Measurements from ENCODE around the gene ZDHHC21. TPM values are rescaled to one million over a fixed set of nuclear protein-coding genes. Genes with fewer than 3 reads are reported as not detected.
A peak's percentile ranks its signal among the peaks of the same experiment; 100 is the strongest.

ZDHHC21 gene
- total RNA-seq, 1 donor from 2014 or later = 9.6 TPM

DNA sequence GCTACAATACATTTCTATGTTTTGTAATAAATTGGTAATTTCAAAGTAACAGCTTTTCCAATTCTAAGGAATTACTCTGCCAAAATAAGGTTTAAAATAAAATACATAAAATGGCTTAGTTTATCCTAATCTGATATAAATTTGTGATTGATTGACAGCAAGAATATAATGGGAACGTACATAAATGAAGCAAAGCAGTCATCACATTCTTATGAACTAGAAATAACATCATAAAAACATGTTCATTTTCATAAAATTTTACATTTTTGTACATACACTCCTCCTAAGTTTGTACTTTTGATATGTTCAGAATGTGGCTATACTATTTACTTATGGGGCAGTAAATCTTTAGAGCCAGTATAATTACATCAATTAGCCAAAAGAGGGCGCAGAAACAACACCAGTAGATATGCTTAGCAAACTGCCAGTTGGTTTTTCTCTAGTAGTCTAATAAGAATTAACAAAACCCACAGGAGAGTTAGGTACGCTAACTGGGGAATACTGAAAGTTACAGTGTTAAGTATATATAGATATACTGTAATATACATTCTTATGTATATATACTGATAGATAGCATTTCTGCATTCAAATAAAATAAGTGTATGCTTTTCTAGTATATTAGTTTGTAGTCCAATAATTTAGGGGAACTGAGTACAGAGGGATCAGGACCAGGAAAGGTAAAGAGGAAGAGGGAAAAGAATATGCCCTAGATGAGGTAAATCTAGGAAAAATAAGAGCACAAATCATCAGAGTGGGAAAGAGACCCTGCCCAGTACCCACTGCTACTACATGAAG, 76.8 kb downstream of the ZDHHC21 start:
- DNase-seq (ENCODE audit: low read depth in 2 of 2) = peak; percentile 60 to 82

DNA sequence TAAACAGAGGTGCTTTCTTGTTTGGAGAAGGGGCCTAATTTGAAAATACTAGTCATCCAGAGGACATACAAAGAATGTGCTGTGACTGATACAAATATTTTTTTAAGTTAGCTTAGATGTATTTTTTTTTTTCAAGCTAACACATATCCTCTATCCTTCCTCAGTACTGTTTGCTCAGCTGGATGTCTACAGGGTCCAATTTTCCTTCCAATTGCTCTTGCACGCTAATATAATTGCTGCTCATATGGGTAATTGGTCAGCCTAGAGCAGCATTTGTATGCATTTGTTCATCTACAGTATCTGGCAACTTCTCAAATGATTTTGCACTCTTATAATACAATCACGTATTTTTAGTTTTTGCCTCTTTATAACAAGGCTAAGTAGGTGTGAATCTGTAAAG, 84.7 kb downstream of the ZDHHC21 start:
- DNase-seq (ENCODE audit: low read depth in 2 of 2) = peak; percentile 7 to 77

DNA sequence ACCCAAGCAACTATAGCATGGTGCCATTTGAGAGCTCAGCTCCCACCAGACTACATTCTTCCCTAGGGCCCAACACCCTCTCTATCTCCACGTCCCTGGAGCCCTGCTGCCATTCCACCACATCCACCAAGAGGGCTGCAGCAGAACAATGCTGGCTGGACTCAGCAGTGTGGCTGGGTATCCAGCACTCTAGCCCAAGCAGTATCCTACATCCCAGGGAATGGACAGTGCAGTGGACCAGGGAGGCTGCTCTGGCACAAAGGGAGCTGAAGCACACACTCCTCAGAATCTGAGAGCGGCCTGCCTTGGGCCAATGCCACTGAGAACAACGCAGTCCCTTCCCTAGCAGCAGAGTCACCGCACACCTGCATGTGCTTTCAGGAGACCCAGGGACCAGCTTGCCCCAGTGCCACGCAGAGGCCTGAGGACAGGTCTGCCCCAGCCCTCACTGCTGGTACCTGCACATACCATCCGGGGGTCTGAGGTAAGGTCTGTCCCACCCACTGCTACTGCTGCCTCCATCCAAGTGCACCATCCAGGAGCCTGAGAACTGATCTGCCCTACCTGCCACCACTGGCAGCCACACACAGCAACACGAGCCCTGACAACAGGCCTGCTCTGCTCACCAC, 95.9 kb downstream of the ZDHHC21 start:
- DNase-seq (ENCODE audit: low read depth in 2 of 2) = no peak

DNA sequence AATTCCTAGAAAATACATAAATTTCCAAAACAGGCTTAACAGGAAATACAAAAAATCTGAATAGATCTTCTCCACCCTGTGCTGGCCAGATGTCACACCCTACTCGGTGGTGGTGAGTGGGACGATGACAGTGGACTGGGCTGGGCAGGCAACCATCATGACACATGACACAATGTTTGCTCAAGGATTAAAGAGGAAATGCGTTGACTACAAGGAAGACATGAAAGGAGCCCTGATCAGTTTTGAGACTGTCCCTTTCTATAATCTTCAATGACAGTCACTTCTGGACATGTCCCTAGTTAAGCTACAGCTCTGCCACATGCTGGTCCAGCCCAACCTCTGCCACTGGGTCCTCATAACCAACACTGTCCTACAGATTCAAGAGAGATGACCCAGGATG, 99.8 kb downstream of the ZDHHC21 start:
- DNase-seq (ENCODE audit: low read depth in 2 of 2) = no peak

DNA sequence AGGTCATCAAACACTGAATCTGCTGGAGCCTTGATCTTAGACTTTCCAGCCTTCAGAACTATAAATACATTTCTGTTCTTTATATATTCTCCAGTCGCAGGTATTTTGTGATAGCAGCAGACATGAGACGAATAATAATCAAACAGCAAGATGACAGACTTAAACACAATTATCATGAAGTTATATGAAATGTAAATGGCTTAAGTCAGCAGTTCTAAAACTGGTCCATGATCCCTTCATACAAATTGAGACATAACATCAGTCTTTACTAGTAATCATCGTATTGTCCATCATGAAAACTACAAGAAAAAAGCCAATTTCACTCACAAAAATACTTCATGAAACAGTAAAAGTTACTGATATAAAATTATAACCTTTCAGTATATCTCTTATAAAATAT, 101.8 kb downstream of the ZDHHC21 start:
- no peak for DNase-seq (ENCODE audit: low read depth in 2 of 2)

DNA sequence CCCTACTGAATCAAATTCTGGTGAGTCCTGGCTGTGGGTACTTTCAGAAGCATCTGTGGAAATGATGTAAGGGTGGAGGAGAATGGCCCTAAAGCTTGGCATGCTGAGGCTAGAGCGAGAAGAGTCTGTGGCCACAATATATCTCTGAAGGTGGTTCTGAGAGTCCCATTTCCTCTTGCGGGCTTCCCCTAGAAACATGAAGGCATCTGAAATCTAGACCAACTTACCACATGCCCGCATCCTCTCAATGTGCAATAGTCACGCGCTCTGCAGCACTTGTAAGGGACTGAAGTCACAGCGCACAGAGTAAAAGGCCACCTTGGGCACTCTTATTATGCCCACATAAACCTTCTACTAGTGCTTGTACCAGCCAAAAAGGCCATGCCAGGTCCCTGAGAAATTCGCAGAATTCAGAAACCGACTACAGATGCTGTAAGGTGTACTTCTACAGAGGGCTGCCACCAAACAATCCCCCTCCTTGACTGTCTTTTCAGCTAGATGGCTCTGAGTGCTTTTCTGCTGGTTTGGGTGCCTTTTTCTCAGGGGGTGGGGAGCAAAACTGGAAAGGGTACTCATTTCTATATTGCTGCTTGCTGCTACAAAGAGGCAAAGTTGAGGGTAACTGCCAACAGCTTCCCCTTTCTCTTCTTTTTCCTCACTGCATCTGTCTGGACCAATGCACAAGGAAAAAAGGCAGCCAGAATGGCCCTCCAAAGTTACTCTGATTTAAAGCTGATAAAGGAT, 107.3 kb downstream of the ZDHHC21 start:
- no peak for DNase-seq (ENCODE audit: low read depth in 2 of 2)

DNA sequence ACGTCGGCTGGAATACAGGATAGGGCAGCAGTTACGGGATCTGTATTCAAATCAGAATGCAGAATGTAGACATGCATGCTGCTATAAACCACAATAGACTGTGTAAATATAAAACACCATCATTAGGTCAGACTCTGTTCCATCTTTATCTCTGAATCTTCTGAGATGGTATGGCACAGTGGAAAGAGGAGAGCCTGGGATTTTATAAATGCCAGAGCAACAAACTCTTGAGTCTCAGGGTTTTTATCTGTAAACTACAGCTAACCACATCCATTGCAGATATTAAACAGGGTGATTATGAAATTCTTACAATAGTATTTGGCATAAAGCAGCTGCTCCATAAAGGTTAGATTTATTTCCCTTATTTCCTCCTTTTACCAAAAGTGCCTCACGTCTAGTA, 108.7 kb downstream of the ZDHHC21 start:
- no peak for DNase-seq (ENCODE audit: low read depth in 2 of 2)

DNA sequence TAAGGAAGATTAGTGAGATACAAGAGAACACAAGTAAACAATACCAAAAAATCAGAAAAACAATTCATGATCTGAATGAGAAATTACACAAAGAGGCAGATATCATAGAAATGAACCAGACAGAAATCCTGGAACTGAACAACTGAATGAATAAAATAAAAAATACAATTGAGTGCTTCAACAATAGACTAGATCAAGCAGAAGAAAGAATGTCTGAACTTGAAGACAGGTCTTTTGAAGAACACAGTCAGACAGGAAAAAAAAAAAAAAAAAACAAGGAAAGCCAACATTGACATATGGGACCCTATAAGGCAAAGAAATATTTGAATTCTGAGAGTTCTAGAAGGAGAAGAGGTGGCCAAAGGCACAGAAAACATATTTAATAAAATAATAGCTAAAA, 115.2 kb downstream of the ZDHHC21 start:
- no peak for DNase-seq (ENCODE audit: low read depth in 2 of 2)

DNA sequence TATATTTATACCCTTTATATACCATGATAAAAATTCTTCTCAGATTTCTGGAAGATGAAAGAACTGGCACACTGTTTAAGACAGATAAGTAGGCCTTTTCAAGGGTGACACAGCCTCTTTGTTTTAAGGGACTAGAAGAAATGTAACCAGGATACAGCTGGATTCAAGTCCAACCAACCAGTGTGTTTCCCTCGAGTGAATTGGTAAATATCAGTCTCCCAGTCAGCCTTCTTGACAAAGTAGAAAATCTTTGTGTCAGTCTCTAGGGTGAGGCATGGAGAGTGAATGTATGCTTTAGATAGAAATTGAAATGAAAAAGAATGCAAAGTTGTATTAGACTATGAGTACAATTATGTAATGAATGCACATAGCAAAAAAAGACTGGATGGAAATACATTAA, 119.1 kb downstream of the ZDHHC21 start:
- no peak for DNase-seq (ENCODE audit: low read depth in 2 of 2)

DNA sequence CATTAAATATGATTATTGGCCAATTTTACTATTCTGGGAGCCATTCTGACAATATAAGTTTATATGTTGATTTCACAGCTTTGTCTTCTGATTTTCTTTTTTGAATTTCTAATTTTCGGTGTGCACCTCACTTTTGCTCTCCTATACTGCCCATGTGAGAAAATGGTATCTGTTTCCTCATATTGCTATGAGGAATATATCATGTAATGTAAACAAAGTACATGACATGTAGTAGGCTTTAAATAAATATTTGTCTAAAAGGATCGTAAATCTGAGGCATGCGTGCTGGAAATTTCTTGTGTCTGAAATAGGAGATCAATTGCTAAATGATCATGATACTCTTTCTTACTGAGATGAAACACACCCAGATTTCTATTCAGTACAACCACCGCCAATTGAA, 119.9 kb downstream of the ZDHHC21 start:
- DNase-seq (ENCODE audit: low read depth in 2 of 2) = no peak

DNA sequence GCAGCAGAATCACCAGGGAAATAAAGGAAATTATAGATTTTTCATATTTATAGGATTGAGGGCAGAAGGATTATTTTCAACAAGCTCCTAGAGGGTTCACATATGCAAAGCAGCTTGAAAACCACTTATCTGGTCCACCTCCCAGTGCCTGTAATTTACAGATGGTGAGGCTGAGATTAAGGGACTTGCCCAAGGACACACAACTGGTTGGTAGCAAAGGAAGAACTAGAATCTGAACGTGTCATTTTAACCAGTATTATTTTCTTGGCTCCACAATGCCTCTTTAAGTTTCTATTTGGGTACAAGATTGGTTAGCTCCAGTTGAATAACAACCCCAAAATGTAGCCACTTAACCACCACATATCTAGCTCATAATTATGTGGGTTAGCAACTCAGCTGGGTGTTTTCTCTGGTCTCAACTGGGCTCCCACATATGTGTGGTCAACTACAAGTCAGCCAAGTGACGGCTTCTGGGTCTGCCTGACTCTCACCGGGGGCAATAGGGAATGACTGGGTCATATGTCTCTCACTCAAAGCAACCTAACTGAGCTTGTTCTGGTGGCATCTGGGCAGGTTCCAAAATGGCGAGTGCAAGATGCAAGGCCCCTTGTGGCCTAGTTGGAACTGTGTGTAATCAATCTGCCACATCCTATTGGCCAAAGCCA, 127.7 kb downstream of the ZDHHC21 start:
- no peak for DNase-seq (ENCODE audit: low read depth in 2 of 2)

DNA sequence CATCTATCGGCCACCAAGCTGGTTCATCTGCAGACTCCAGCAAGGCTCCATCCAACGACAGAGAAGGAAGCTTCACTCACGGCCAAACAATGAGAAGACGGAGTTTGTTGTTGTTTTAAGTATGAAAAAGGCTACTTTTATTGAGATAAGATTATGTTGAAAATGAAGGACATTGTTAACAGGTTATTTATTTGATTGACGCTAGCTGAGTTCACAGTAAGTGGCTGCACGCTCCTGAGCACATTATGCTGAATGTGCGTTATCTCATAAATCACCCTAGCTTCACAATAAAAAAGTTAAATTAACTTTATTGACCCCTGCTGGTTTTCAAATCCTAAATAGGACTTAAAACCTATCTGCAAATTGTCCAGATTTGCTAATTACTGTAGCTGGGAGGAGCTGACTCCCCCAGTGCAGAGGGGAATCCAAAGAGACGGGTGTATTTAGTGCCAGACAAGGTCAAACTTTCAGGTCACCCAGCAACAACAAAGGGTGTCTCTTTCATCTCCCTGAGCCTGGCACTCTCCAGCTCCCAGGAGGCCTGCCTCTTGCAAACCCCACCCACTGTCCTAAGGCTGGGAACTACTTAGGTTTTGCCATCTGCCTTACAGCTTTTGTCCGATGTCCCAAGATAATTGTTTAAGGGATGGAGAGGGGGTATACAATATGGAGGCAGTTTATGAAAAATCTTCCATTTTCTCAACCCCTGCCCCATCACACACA, 129.2 kb downstream of the ZDHHC21 start:
- no peak for DNase-seq (ENCODE audit: low read depth in 2 of 2)

DNA sequence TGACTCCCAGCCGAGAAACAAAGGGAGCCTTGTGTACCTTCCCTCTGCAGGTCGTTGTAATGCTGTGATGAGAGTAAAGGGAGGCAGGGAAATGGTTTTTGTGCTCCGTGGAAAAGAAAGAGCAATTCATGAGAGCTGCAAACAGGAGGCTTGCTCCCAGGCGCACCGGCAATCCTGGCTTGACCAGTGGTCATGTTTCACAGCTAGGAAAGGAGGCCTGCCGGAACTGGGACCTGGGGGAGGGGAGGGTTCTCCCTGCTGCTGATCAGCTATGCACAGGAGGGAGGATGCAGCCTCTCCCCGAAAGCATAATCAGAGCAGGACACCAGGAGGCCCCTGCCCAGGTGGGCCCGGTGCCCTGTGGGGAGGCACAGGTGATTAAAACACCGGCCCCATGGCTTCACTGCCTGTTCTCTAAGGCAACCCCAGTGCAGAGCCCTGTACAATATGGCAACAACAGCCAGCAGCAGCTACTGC, 131.3 kb downstream of the ZDHHC21 start:
- DNase-seq (ENCODE audit: low read depth in 2 of 2) = no peak

Other genes starting within 250 kb of the ZDHHC21 start
- not detected in 2 replicates for gene CER1, start 29.3 kb upstream of the ZDHHC21 start, total RNA-seq
- under 0.01 TPM in 2 replicates for gene FREM1, start 217.0 kb upstream of the ZDHHC21 start, total RNA-seq